H1 (cell line): ENCODE results near the gene CDH16. TPM values are rescaled to one million over a fixed set of nuclear protein-coding genes. Genes with fewer than 3 reads are reported as not detected.

Experiments
- CTCF ChIA-PET: fragments of 300-600 bp; sonication (Branson Sonifier 250); formaldehyde crosslinking; loops from one replicate; lab custom pipeline; 2021; ENCODE audit not compliant: partially characterized antibody; lab: Charles Lee
- POLR2A ChIA-PET: fragments of 300-600 bp; sonication (Branson Sonifier 250); formaldehyde crosslinking; loops from one replicate; lab custom pipeline; 2021; ENCODE audit warnings: inconsistent platforms; ENCODE audit not compliant: partially characterized antibody; lab: Charles Lee
- DNase-seq, 2 experiments: peaks; one replicate each; pipeline versions ENCODE4 v3.0.0 to v3.0.0-alpha.2; 2010 to 2022; ENCODE audit warnings: low spot score in 2 of 2, low read depth in 1 of 2, mixed read lengths in 1 of 2
- FAIRE-seq: peaks from 2 replicates; lab custom pipeline; 2011; peaks lifted over from hg19 to GRCh38; lab: Jason Lieb, UNC
- H2AFZ ChIP-seq: 2 replicates; pipeline ENCODE4 v1.8.1; 2012; ENCODE audit warnings: low read length, inconsistent platforms
- H2AK5ac ChIP-seq: 2 replicates; pipeline ENCODE4 v1.6.1; 2013; ENCODE audit warnings: low read depth, low read length
- H2BK120ac ChIP-seq: replicated peaks from 2 replicates; pipeline ENCODE3; 2013; ENCODE audit warnings: low read depth, low read length, inconsistent platforms
- H2BK12ac ChIP-seq: 2 replicates; pipeline ENCODE4 v1.6.1; 2013; ENCODE audit warnings: low read depth, low read length
- H2BK15ac ChIP-seq: 2 replicates; pipeline ENCODE4 v1.6.1; 2013; ENCODE audit warnings: low read length
- H2BK20ac ChIP-seq: 2 replicates; pipeline ENCODE4 v1.6.1; 2013; ENCODE audit warnings: low read length
- H2BK5ac ChIP-seq: 2 replicates; pipeline ENCODE4 v1.6.1; 2013; ENCODE audit warnings: low read depth, low read length
- H3K14ac ChIP-seq: 2 replicates; pipeline ENCODE4 v1.6.1; 2013; ENCODE audit warnings: inconsistent platforms; ENCODE audit not compliant: insufficient read length
- H3K18ac ChIP-seq: 2 replicates; pipeline ENCODE4 v1.6.1; 2013; ENCODE audit warnings: low read length; ENCODE audit errors: extremely low read depth
- H3K23ac ChIP-seq: 2 replicates; pipeline ENCODE4 v1.6.1; 2013; ENCODE audit warnings: inconsistent platforms; ENCODE audit not compliant: insufficient read length
- H3K23me2 ChIP-seq: 2 replicates; pipeline ENCODE4 v1.6.1; 2013; ENCODE audit warnings: low read depth, low read length
- H3K27ac ChIP-seq: 2 replicates; pipeline ENCODE4 v1.6.1; 2011; ENCODE audit warnings: low read depth, low read length, inconsistent platforms
- H3K27me3 ChIP-seq, 4 experiments: replicated peaks in 1 of 4; 1 replicate in 1 of 4; 2 replicates in 3 of 4; pipeline versions ENCODE4 v1.6.1 to v1.8.1; 2011 to 2013; ENCODE audit warnings: low read length in 3 of 4, mild to moderate bottlenecking in 3 of 4, inconsistent platforms in 2 of 4, mixed read lengths in 2 of 4, moderate library complexity in 1 of 4; ENCODE audit not compliant: control insufficient read depth in 3 of 4, insufficient read depth in 3 of 4; ENCODE audit errors: extremely low read depth in 1 of 4
- H3K36me3 ChIP-seq, 4 experiments: 2 replicates each; pipeline versions ENCODE4 v1.6.1 to v1.8.1; 2011 to 2013; ENCODE audit warnings: mild to moderate bottlenecking in 4 of 4, low read length in 3 of 4, moderate library complexity in 2 of 4, control low read depth in 1 of 4, inconsistent platforms in 1 of 4; ENCODE audit not compliant: insufficient read depth in 4 of 4, control insufficient read depth in 2 of 4
- H3K4ac ChIP-seq: replicated peaks from 2 replicates; pipeline ENCODE3; 2013; ENCODE audit warnings: low read length, low read depth, mixed read lengths, inconsistent platforms; ENCODE audit not compliant: insufficient read length
- H3K4me1 ChIP-seq, 4 experiments: replicated peaks in 1 of 4; 1 replicate in 1 of 4; 2 replicates in 3 of 4; pipeline versions ENCODE4 v1.6.1 to v1.8.1; 2011 to 2013; ENCODE audit warnings: low read length in 3 of 4, inconsistent platforms in 2 of 4, mixed read lengths in 1 of 4; ENCODE audit not compliant: insufficient read depth in 4 of 4, control insufficient read depth in 3 of 4
- H3K4me2 ChIP-seq, 2 experiments: 2 replicates each; pipeline versions ENCODE4 v1.6.1 to v1.8.1; 2011 to 2013; ENCODE audit warnings: low read depth in 2 of 2, low read length in 2 of 2, control low read depth in 1 of 2, inconsistent platforms in 1 of 2, mild to moderate bottlenecking in 1 of 2; ENCODE audit not compliant: insufficient read depth in 1 of 2
- H3K4me3 ChIP-seq, 4 experiments: fragments of 200-600, 300-600 bp in 1 of 4; sonication (generic), shearing (Covaris generic), sonication (Bioruptor Twin) in 1 of 4; 2 replicates each; pipeline versions ENCODE4 v1.5.1 to v1.8.1; 2011 to 2016; ENCODE audit warnings: low read length in 4 of 4, low read depth in 3 of 4, control low read depth in 2 of 4, inconsistent platforms in 2 of 4, mild to moderate bottlenecking in 2 of 4, mixed read lengths in 1 of 4, moderate library complexity in 1 of 4; ENCODE audit not compliant: insufficient read depth in 2 of 4; ENCODE audit errors: extremely low read depth in 1 of 4
- H3K56ac ChIP-seq: replicated peaks from 2 replicates; pipeline ENCODE3; 2013; ENCODE audit warnings: low read depth, mild to moderate bottlenecking, mixed read lengths, low read length, inconsistent platforms; ENCODE audit not compliant: insufficient read length
- H3K79me1 ChIP-seq: 2 replicates; pipeline ENCODE4 v1.6.1; 2013; ENCODE audit warnings: low read depth, low read length, control low read depth
- H3K79me2 ChIP-seq, 2 experiments: 2 replicates each; pipeline versions ENCODE4 v1.6.1 to v1.8.1; 2012 to 2013; ENCODE audit warnings: low read length in 2 of 2, mild to moderate bottlenecking in 2 of 2, inconsistent platforms in 1 of 2; ENCODE audit not compliant: insufficient read depth in 2 of 2, control insufficient read depth in 1 of 2
- H3K9ac ChIP-seq, 4 experiments: replicated peaks in 1 of 4; 1 replicate in 1 of 4; 2 replicates in 3 of 4; pipeline versions ENCODE4 v1.6.1 to v1.8.1; 2011 to 2013; ENCODE audit warnings: low read depth in 3 of 4, low read length in 3 of 4, control low read depth in 2 of 4, mild to moderate bottlenecking in 2 of 4, moderate library complexity in 2 of 4, inconsistent platforms in 1 of 4; ENCODE audit errors: extremely low read depth in 1 of 4
- H3K9me3 ChIP-seq, 2 experiments: 2 replicates each; pipeline versions ENCODE4 v1.6.1 to v1.8.1; 2012 to 2013; ENCODE audit warnings: mild to moderate bottlenecking in 2 of 2, moderate library complexity in 2 of 2, control low read depth in 1 of 2, inconsistent platforms in 1 of 2, low read depth in 1 of 2, low read length in 1 of 2, mixed read lengths in 1 of 2; ENCODE audit not compliant: insufficient read depth in 2 of 2
- H4K20me1 ChIP-seq, 2 experiments: replicated peaks in 1 of 2; 2 replicates each; pipeline versions ENCODE3 to v1.8.1; 2011 to 2013; ENCODE audit warnings: inconsistent platforms in 2 of 2, low read length in 2 of 2, mild to moderate bottlenecking in 1 of 2; ENCODE audit not compliant: insufficient read depth in 2 of 2, control insufficient read depth in 1 of 2
- H4K5ac ChIP-seq: 2 replicates; pipeline ENCODE4 v1.6.1; 2013; ENCODE audit warnings: low read length, low read depth, mixed read lengths, inconsistent platforms; ENCODE audit not compliant: insufficient read length
- H4K8ac ChIP-seq: 2 replicates; pipeline ENCODE4 v1.8.0; 2013; ENCODE audit warnings: mild to moderate bottlenecking, moderate library complexity, low read length, inconsistent platforms; ENCODE audit not compliant: insufficient read depth; ENCODE audit errors: extremely low read depth
- H4K91ac ChIP-seq: replicated peaks from 2 replicates; pipeline ENCODE3; 2013; ENCODE audit warnings: low read length, mixed read lengths, inconsistent platforms; ENCODE audit not compliant: insufficient read length
- CEBPB ChIP-seq: IDR thresholded peaks from 2 replicates; pipeline ENCODE4 v1.6.1; 2012; ENCODE audit warnings: low read depth, low read length
- CHD1 ChIP-seq: IDR thresholded peaks from 2 replicates; pipeline ENCODE4 v1.6.1; 2012; ENCODE audit warnings: low read depth, low read length, improper control_type of control experiment
- KDM5A ChIP-seq: fragments of 200-600 bp; IDR thresholded peaks from 2 replicates; pipeline ENCODE4 v1.7.1; 2012; ENCODE audit warnings: mild to moderate bottlenecking, low read length, inconsistent platforms, mixed read lengths
- RAD21 ChIP-seq, 2 experiments: IDR thresholded peaks in 1 of 2; conservative IDR thresholded peaks in 1 of 2; 2 replicates each; pipeline ENCODE4 v1.6.1; 2011; ENCODE audit warnings: low read depth in 2 of 2, low read length in 2 of 2, improper control_type of control experiment in 1 of 2, inconsistent platforms in 1 of 2, mild to moderate bottlenecking in 1 of 2, moderate library complexity in 1 of 2
- RBBP5 ChIP-seq: IDR thresholded peaks from 2 replicates; pipeline ENCODE4 v1.7.1; 2012; ENCODE audit warnings: low read depth, mild to moderate bottlenecking, inconsistent platforms, low read length, moderate library complexity, borderline replicate concordance
- SIX5 ChIP-seq: IDR thresholded peaks from 2 replicates; pipeline ENCODE4 v1.6.1; 2011; ENCODE audit warnings: mild to moderate bottlenecking, low read depth, low read length
- TCF12 ChIP-seq: IDR thresholded peaks from 2 replicates; pipeline ENCODE4 v1.6.1; 2011; ENCODE audit warnings: low read depth, mild to moderate bottlenecking, low read length
- WGBS, 2 experiments: shearing (Covaris generic) in 1 of 2; methylation state at CpG; one replicate each; pipeline versions ENCODE4 v1.1.6 to v1.1.7; 2013 to 2015; ENCODE audit warnings: low lambda C conversion rate in 2 of 2, mixed read lengths in 2 of 2, inconsistent platforms in 1 of 2, low coverage in 1 of 2, missing lambda C conversion rate in 1 of 2; ENCODE audit not compliant: insufficient replicate concordance in 2 of 2, insufficient coverage in 1 of 2, insufficient read length in 1 of 2; ENCODE audit errors: extremely low coverage in 1 of 2, missing lambda C conversion rate in 1 of 2; 5-methylcytosine and 5-hydroxymethylcytosine counted together
- polyA plus RNA-seq, 7 experiments: library from polyadenylated mRNA; depleted of rRNA in 3 of 7; stranded (reverse) in 5 of 7; unstranded in 2 of 7; fragments of >200 nt in 5 of 7; fragments of 200-250 nt in 2 of 7; gene quantifications; 1 replicate in 5 of 7; 2 replicates in 1 of 7; 4 replicates in 1 of 7; pipeline versions ENCODE4 v1.2.1 to v1.2.3, GENCODE V29; 2011 to 2013; ENCODE audit warnings: missing spikeins in 2 of 7, mixed read lengths in 2 of 7
- total RNA-seq: library from RNA; stranded (reverse); fragmentation: NEBNext Ultra II Directional; extraction: Animal tissue kit (Norgen Biotek cat#: 25700); gene quantifications from 2 replicates; pipeline ENCODE4 v1.2.1, GENCODE V29; 2021
- TF ChIP-seq, protein P1 (sequence below), 3 experiments: IDR thresholded peaks; 1 replicate in 2 of 3; 2 replicates in 1 of 3; pipeline versions ENCODE4 v1.5.1 to v1.6.1; 2011; ENCODE audit warnings: low read length in 3 of 3, mild to moderate bottlenecking in 3 of 3, inconsistent platforms in 2 of 3, low read depth in 1 of 3, moderate library complexity in 1 of 3; ENCODE audit not compliant: insufficient read depth in 1 of 3; ENCODE audit errors: control extremely low read depth in 1 of 3

Gene CDH16
- total and polyA plus RNA-seq, 2 of the 8 experiments (the other 6 are each of a cell fraction or from before 2014, with no cell fraction given) = not detected

DNA sequence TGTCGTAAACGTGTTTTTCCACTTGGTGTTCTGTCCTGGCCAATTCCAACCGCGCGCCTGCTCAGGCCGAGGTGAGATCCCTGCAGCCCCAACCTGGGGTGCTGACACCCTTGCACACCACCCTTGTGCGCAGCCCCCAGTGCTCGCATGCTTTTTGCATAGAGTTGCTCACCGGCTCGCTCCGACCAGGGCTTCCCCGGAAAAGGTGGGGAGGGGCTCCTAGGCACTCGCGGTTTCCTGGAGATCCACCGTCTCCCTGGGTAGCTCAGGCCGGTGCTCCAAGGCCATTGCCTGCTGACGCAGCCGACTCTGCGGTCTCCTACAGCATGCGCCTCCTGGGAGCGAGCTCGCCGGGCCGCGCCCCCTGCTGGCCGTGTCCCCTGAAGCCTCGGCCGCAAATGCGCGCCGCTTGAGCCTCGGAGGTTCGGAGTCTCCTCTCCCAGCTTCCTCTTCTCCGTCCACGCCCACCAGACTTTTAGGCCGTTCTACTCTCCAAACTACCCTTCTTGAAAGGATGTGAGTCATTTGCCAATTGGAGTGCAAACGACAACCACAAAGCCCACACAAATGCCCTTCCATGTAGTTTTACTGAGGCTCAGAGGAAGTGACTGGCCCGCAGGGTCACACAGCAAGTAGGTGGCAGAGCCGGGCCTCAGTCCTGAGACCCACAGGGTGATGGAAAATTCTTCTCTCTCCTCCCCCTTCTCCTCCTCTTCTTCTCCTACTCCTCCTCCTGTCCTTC is 45.6 kb downstream of the CDH16 start:
- Histone ChIP-seq H2BK15ac (peak overlapping the region; percentile 98; the same call in 1 of the 2 replicates), H3K56ac (no peak overlapping the region), H3K18ac (peak overlapping the region; percentile 60), H2BK5ac (peak overlapping the region; percentile 86; the same call in 1 of the 2 replicates), H4K20me1 (no peaks in the 10 kb centered on the region), H2BK12ac (peak overlapping the region; percentile 91; the same call in 1 of the 2 replicates), H2BK120ac (no peak overlapping the region), H3K36me3 (no peaks in the 10 kb centered on the region), H3K27ac (peak overlapping the region; percentile 52; the same call in 1 of the 2 replicates), H3K9ac (peak overlapping the region in 1 of 4 experiments; percentile 49; a peak in 2 of 7 replicates), H3K27me3 (no peaks in the 10 kb centered on the region; a peak in 1 of 7 replicates), H3K4me1 (peaks cover 0 to 6% (median 2%) of the 10 kb centered on the region in 4 experiments; a peak in 4 of 7 replicates), H4K8ac (peak overlapping the region; percentile 86; the same call in 1 of the 2 replicates), H3K79me2 (no peaks in the 10 kb centered on the region), H3K14ac (no peak overlapping the region), H3K23me2 (no peaks in the 10 kb centered on the region), H3K79me1 (no peaks in the 10 kb centered on the region), H3K9me3 (no peaks in the 10 kb centered on the region), H2BK20ac (no peak overlapping the region; the same call in 1 of the 2 replicates), H2AK5ac (no peak overlapping the region), H4K5ac (no peak overlapping the region), H3K4me3 (peak overlapping the region; percentile 17 to 64 (median 48); a peak in 7 of 8 replicates), H3K4me2 (peak overlapping the region; percentile 15 to 88), H2AFZ (peak overlapping the region; percentile 96), H3K4ac (no peak overlapping the region), H3K23ac (no peak overlapping the region), H4K91ac (peak overlapping the region; percentile 45)
- ChIA-PET CTCF (interaction anchor here (0.6 to 1.7 kb wide), 18 partner anchors 9 to 468 kb away, joined by 3 to 14 read pairs (median 4); partner anchors contain the start of gene CIAO2B), POLR2A (interaction anchor here (0.7 to 1.6 kb wide), 5 partner anchors 9 to 121 kb away, joined by 3 to 7 read pairs (median 3); partner anchors contain the start of gene DYNC1LI2)
- DNase-seq (peak; percentile 86 to 92), FAIRE-seq (peak; percentile 32)
- WGBS, 2 experiments = 9% methylated on average over 39 of the region's 39 CpGs; no CpG with 5 or more reads in 1 of the 2 experiments
- TF ChIP-seq CHD1 = no peak
- TF ChIP-seq RAD21 (IDR thresholded peaks at IDR 0.05 in 1 of 2, conservative IDR thresholded peaks at IDR 0.05 in 1 of 2; ENCODE audit: low read depth in 2 of 2, low read length in 2 of 2) = peak; percentile 21 to 54
- TF ChIP-seq RBBP5 = no peak; the same call in 1 of the 2 replicates
- TF ChIP-seq CEBPB = no peak
- no peak for TF ChIP-seq KDM5A
- TF ChIP-seq, protein P1, sequence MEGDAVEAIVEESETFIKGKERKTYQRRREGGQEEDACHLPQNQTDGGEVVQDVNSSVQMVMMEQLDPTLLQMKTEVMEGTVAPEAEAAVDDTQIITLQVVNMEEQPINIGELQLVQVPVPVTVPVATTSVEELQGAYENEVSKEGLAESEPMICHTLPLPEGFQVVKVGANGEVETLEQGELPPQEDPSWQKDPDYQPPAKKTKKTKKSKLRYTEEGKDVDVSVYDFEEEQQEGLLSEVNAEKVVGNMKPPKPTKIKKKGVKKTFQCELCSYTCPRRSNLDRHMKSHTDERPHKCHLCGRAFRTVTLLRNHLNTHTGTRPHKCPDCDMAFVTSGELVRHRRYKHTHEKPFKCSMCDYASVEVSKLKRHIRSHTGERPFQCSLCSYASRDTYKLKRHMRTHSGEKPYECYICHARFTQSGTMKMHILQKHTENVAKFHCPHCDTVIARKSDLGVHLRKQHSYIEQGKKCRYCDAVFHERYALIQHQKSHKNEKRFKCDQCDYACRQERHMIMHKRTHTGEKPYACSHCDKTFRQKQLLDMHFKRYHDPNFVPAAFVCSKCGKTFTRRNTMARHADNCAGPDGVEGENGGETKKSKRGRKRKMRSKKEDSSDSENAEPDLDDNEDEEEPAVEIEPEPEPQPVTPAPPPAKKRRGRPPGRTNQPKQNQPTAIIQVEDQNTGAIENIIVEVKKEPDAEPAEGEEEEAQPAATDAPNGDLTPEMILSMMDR (IDR thresholded peaks at IDR 0.05; ENCODE audit: control extremely low read depth in 1 of 3, insufficient read depth in 1 of 3, low read depth in 1 of 3, low read length in 3 of 3) = peak; percentile 76 to 89 (median 88)
- TF ChIP-seq TCF12 = no peak
- no peak for TF ChIP-seq SIX5
